NOMO-1 treated with DMSO at 0.1 percent for 48 hours (cell line): ENCODE measurements around the gene TMEM178A.
"Not testable (repeated sequence)": the region's sequence is repeated elsewhere in the genome, so short reads cannot be mapped to it uniquely, and the experiment has no call there.

Experiments used
- DNase-seq: peaks from one replicate; lab custom pipeline; 2025; ENCODE audit not compliant: unreplicated experiment; lab: John Stamatoyannopoulos, UW

TMEM178A gene

DNA sequence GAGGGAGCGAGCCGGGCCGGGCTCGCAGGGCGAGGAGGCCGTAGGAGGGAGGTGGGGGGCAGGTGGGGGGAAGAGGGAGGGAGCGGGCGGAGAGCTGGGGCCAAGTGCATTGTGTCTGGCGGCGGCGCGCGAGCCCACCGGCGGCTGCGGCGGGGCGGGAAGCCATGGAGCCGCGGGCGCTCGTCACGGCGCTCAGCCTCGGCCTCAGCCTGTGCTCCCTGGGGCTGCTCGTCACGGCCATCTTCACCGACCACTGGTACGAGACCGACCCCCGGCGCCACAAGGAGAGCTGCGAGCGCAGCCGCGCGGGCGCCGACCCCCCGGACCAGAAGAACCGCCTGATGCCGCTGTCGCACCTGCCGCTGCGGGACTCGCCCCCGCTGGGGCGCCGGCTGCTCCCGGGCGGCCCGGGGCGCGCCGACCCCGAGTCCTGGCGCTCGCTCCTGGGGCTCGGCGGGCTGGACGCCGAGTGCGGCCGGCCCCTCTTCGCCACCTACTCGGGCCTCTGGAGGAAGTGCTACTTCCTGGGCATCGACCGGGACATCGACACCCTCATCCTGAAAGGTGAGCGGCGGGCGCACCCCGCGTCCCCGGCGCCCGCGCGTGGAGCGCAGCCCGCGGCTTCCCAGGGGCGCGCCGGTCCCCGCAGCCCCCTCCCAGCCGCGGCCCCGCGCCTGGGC lies at the start of gene TMEM178A:
TSS of gene TMEM178A (plus strand) at position 107 of the 680 bp plus-strand sequence. CDS start at position 165, 58 bp downstream.
- no peak for DNase-seq

DNA sequence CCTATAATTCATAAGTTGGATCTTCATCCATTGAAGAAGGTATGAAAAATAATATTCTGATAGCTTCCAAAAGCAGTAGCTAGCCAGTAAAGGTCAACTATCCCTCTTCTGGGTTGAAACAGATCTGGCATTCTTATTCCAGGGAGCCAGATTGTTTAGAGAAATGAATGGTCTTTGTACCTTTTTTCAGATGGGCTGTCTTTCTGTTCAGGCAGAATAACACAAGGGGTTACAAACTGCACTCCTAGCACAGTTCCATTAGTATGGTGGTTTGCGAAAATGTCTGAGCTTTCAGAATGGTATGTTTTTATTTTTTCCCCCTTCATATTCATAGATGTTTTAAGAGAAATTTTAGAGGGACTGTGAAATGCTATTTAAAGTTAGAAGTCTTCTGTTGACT lies 47.5 kb upstream of the TMEM178A start:
- no peak for DNase-seq

DNA sequence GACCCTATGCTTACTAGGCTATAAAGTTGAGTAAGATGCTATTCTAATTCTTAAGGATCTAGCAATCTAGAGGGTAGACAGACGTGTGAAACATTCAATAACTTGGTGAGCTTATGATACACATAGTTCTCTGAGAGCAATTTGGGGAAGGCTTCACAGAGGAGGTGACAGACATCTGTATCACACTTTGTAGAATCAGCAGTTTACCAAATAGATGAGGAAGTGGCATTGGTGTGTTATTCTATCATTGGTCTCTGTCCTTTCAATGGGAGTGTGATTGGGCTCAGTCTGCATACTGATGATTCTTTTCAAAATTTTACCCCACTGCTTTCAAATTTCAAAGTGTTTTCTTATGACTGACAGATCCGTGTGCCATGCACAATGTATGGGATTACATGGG lies 47.0 kb upstream of the TMEM178A start:
- no peak for DNase-seq

DNA sequence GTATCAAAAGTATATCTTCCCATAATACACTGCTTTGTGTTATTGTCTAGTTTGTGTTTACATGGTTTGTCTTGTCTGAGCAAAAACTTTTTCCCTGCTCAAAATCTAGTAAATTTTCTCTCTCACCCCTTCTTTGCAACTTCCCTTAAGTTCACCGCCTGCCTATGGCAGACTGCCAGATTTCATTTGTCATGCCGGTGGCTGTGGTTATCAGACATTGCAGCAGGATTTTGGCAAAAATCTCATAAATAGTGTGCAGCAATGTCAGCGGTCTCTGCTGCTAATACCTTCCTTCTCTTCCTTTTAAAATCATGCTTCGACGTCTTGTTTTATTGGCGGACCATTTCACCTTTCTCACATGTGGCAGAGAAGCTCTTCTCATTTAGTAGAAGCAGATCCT lies 45.6 kb upstream of the TMEM178A start:
- peak; percentile 87 for DNase-seq

DNA sequence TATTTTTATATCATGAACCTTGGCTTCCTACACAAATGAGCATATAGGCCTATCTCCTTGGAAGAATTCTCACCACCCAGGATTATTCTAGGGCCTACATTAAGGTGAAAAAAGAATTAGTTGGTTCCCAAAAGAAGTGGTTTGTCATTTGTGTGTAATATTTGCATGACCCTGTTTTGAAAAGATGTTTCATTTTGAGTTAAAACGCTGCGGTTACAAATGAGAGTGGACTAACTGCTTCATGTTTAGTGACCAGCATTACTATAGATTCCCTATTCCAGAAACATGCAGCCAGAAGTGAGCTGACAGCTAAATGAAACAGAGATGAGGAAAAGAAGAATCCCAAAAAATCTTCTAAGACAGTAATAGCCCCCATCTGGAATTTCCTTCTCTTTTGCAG lies 44.1 kb upstream of the TMEM178A start:
- no peak for DNase-seq

DNA sequence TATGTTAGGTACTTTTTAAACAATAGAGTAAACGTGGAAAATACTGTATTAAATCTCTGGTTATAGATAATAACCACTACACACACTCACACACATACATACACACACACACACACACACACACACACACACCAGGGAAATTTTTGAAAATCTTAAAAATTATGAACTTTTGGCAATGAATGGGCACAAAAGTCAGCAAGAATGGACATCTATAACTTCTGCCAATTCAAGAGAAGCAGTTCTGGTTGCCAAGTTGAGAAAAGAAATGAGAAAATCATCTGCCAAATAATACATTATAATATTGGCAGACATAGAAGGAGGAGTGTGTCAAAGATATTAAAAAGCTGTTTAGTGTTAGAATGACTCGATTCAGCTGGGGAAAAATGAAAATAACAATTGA lies 42.9 kb upstream of the TMEM178A start:
- DNase-seq = no peak

DNA sequence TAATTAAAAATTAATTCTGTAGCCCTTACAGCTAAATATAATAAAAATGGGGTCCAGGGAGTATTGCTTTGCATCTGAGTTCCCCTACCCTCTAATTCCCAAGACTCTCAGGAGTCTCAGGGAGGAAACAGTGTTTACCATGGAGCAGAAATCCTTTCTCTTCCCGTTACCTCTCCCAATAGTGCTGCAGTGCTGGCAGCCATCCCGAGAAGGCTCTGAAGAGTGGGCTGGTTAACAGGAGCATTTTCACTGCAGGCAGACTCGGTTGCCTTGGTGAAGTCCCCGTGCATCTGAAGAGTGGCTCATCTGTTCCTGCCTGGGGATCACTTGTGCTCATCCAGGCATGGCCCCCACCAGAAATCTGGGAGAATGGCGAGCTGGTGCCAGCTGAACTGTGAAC lies 41.8 kb upstream of the TMEM178A start:
- DNase-seq = no peak

DNA sequence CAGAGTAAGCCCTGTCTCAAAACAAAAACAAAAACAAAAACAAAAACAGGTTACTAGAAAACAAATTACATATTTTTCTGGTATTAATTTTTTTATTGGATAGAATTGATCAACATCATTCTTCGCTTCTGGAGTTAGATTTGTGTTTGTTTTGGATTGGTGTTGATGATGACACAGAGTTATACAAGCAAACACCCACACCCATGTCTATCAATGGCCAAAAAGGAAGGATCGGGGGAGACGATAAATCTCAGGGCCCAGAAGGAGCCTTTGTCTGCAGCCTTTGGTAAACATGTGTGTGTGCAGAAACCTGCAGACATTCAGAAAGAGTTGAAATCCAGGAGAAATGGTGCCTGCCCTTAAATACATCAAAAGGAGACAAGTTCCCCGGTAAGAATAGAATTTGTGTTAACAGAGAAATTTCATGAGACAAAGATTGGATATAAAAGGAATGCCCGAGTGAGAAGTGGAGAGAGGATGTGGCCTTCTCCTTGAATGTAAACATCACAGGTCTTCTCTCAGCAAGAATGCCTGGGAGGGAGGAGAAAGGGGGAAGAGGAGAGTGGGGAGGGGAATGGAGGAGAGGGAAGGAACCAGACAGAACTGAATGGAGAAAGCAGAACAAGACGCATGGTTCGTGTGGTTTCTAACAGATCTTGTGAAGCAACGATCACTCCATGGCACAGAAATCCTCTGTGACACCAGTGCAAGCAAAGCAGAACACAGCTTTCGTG lies 40.4 kb upstream of the TMEM178A start:
- peak; percentile 83 for DNase-seq

DNA sequence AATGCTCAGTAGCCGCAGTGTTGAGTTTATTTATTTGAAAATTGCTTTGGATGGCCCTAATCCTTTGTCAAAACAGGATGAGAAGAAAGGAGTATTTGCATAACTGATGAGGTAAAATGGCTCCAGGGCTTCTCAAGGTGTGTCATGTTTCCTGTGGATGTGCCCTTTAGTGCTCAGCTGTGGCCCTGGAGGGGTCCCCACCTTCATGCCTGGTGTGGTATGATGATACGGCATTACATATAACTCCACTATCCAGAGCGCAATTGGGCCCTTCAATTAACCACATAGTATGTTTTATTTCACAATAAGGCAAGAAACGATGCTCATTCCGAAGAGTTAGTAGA lies 39.8 kb upstream of the TMEM178A start:
- peak; percentile 22 for DNase-seq

DNA sequence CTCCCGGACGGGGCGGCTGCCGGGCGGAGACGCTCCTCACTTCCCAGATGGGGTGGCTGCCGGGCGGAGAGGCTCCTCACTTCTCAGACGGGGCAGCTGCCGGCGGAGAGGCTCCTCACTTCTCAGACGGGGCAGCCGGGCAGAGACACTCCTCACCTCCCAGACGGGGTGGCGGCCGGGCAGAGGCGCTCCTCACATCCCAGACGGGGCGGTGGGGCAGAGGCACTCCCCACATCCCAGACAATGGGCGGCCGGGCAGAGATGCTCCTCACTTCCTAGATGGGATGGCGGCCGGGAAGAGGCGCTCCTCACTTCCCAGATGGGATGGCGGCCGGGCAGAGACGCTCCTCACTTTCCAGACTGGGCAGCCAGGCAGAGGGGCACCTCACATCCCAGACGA lies 37.4 kb upstream of the TMEM178A start:
- DNase-seq = not testable (repeated sequence)

DNA sequence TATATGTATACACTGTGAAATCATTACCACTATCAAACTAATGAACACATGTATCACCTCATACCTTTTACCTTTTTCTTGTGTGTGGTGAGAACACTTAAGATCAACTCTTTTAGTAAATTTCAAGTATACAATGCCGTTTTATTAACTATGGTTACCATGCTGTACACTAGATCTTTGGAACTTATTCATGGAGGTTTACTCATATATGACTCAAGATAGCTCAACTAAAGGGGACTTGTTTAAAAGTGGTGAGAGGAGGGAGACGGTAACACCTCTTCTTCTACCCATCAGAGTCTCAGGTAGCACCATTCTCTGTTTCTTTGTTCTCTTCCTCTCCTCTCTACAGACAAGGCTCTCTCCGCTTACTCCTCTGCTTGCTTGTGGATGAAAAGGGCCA lies 36.1 kb upstream of the TMEM178A start:
- DNase-seq = no peak

DNA sequence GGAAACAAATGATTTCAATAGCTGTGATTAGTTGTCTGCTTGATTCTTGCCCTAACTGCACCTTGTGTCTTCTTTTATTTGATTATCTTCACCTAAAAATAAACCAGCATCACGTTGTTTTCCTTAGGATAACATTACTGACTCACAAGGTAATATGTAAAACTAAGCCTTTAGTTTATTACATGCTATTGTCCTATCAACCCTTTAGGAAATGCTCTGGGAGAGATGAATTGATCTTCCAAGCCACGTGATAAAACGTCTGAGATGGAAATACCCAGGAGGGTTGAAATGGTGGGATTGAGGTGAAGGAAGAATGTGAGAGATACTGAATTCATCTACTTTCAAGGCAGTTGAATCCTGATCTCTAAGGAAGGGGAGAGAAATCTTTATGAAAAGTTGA lies 34.5 kb upstream of the TMEM178A start:
- no peak for DNase-seq

DNA sequence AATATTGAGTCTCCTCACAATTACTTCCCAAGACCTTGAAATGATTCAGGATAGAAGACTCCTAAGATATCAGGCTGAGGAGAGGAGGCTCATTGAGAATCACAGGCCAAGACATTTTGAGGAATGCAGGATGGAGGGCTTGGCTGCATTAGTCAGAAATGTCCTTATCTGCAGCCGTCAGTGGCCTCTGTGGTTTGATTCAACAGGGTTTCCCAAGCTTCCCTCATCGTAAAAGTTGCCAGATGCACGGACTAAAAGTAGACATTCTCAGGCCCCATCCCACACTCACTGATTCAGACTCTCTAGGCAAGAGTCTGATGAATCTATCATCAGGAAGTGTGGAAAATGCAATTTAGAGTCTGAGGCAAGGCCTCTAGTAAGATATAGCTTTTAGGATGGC lies 34.0 kb upstream of the TMEM178A start:
- DNase-seq = peak; percentile 28

DNA sequence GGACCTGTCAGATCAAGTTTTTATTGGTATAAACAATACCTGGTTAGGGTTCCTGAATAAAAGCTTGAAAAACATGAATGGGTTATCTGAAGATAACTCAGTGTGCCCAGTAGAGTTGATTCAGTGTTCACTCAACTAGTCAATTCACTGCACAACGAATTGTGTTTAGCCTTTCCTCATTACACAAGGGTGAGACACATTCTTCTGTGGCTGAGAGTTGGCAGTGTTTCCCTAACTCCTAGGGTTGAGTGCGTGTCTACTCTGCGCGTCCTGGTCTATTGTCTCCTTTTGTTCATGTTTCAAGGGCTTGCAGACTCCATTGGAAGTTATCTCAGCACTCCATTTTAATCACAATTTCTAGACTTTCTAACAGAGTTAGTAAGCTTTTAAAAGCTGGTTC lies 32.8 kb upstream of the TMEM178A start:
- no peak for DNase-seq

DNA sequence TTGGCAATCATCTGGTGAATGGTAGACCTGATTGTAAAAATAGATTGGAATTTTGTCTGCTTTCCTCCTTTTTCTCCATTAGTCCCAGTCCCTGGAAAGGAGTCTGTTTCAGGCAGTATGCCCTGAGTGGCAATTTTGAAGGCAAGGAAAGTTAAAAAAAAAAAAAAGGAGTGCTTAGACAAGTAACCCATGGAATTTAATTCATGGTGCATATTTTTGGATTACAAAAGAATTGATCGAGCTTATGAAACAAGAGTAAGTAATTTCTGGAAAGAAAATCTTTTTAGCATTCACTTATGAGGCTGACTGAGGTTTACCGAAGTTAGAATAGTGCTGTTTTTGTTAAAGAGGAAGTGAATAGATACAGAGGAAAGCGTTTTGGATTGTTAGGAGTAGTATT lies 29.4 kb upstream of the TMEM178A start:
- no peak for DNase-seq

DNA sequence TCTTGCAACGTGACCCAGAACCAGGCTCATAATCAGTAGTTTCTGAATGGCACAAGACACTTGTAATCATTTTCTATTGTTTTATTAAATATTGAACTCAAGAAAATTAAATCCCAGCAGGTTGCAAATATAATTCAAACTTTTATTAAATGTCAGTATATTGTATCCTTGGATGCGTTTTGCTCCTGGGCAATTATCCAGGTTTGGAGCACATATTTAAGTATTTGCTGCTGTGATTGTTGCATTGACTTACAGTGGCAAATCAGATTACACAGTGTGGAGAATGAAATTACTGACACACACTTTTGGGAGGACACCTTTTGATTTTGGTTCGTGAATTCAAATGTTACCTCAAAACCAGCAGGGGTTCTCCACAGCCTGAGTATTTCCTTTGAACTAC lies 27.1 kb upstream of the TMEM178A start:
- no peak for DNase-seq

DNA sequence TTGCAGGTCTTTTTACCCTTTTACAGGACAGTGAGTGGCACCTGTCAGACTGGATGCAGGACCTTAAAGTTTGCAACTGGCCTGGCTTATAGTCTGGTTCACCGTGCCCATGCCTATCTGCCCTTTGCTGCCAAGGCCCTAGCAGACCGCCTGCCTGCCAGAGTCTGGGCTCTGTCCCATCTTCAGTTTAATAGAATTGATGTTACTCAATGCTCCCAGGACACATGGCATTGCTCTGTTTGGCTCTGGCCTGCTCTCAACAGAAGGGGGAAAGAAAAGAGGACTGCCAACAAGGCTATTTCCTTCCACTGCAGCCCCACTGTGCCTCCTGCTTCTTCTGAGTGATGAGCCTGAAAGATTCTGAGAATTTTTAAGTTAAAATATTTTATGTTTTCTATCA lies 25.6 kb upstream of the TMEM178A start:
- no peak for DNase-seq

DNA sequence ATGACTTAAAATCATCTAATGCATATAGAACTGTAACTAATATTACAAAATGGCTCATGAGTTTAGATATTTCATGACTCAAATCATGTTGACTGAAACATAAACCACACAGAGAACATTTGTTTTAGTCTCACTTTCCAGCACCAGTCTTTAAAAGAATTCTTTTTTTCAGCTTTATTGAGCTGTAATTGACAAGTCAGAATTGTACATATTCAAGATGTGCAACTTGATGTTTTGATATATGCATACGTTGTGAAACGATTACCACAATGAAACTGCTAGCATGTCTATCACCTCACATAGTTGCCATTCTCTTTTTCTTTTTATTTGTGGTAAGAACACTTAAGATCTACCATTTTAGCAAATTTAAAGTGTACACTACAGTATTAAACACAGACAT lies 25.0 kb upstream of the TMEM178A start:
- no peak for DNase-seq

DNA sequence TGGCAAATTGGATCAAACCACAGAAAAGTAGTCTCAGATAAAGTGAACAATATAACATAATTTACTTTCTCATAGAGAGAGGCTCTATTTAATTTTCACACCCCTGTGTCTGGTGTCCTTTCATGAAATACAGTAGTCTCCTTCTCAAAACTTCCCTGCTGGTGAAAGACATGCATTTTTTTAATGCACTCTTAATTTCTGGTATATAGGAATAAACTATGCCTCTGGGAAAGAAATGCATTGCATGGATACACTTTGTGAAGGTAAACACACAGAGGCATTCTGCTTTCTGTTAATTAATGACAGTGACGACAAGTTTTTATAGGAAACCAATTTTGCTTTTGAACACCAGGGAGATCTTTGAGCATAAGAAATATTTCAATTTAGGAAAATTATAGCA lies 24.1 kb upstream of the TMEM178A start:
- no peak for DNase-seq

DNA sequence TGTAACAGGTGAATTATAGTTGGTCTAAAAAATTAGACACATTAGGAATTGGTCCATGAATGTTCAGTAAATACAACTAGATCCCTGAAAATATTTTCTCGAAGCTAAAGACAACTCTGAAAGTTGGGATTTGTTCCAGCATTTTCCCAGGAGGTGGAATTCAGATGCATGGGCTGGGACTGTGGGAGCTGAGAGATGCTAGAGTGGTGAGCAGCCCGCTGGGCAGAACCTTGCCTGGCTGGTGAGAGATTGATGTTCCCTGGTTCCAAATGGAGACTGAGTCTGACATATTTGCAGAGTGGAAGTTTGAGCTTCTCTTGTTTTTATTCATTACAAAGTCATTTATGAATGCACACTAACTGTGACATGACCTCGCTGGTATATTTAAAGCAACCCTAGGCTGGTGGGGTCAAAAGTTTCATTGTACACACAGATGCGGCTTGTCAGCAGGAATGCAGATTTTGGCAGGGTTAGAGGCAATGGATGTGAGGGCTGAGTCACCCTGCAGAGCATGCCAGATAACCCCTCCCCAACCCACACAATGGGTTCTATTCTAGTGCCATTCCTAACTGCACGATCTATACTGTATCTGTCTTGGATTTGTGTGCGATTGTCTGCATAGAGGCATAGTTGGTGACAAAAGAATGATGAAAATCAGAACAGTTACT lies 23.5 kb upstream of the TMEM178A start:
- no peak for DNase-seq

DNA sequence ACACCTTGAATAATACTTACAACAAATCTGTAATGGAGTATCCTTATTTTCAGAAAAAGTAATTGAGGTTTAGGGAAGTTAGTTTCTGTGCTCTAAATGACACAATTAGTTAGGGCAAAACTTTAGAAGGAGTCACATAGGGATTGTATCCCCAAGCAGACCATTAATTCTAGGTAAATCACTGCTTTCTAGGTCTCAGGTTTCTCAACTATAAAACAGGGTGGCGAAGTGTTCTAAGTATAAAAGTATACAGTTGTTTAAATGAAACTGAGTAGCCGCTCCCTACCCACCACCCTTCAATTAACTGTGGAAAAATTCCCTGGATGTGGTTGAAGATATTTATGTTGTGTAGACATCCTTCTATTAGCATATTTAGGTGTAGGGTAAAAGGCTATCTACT lies 19.9 kb upstream of the TMEM178A start:
- DNase-seq = no peak

DNA sequence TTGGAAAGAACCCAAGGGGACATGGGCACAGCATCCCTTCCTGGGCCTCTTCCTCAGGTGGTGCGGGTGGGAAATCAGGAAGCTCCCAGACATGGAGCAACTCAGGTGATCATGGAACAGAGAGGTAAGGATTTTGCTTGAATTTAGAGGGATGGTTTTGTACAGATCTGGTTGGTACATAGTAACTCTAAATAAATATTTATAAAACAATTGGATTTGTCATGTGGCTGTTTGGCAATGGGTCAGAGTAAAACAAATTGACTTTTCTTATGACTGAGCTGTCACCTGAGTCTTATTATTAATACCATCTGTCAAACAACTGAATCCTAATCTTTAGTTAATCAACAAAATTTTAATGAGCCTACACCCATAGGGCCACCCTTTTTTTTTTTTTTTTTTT lies 19.4 kb upstream of the TMEM178A start:
- DNase-seq = no peak
